HepG2 (cell line): ENCODE results near the gene SCGB3A2.

Experiments used
- EZH2 ChIP-seq: conservative IDR thresholded peaks from 2 replicates; pipeline ENCODE4 v1.6.1; 2012; ENCODE audit warnings: mild to moderate bottlenecking, low read depth, low read length, moderate library complexity
- HDAC6 ChIP-seq: fragments of 200-600 bp; sonication (generic); IDR thresholded peaks from 2 replicates; pipeline ENCODE4 v1.7.0; 2017; ENCODE audit warnings: mild to moderate bottlenecking, antibody characterized with exemption, low read length, low read depth
- HOXA9 ChIP-seq: sonication (generic); formaldehyde crosslinking; IDR thresholded peaks from 2 replicates; pipeline ENCODE4 v1.8.1; 2022; ENCODE audit warnings: missing genetic modification reagents, mild to moderate bottlenecking, moderate library complexity, borderline replicate concordance
- MAZ ChIP-seq, 2 experiments: sonication (generic) in 1 of 2; formaldehyde crosslinking in 1 of 2; IDR thresholded peaks; 2 replicates each; pipeline versions ENCODE4 v1.5.0 to v1.6.1; 2012 to 2020; ENCODE audit warnings: low read depth in 2 of 2, mild to moderate bottlenecking in 2 of 2, borderline replicate concordance in 1 of 2, improper control_type of control experiment in 1 of 2, low read length in 1 of 2, missing genetic modification reagents in 1 of 2, moderate library complexity in 1 of 2
- SALL2 ChIP-seq: sonication (generic); formaldehyde crosslinking; IDR thresholded peaks from 2 replicates; pipeline ENCODE4 v1.8.1; 2023; ENCODE audit warnings: mild to moderate bottlenecking, missing genetic modification reagents, inconsistent platforms
- ZEB1 ChIP-seq: IDR thresholded peaks from 2 replicates; pipeline ENCODE4 v1.6.1; 2012; ENCODE audit warnings: mild to moderate bottlenecking, low read depth, inconsistent platforms; ENCODE audit not compliant: insufficient replicate concordance
- ZNF878 ChIP-seq: sonication (generic); formaldehyde crosslinking; IDR thresholded peaks from 2 replicates; pipeline ENCODE4 v1.8.1; 2023; ENCODE audit warnings: mild to moderate bottlenecking, missing genetic modification reagents, moderate library complexity
- TF ChIP-seq, protein P1 (sequence below): sonication (generic); formaldehyde crosslinking; IDR thresholded peaks from 2 replicates; pipeline ENCODE4 v1.4.0; 2020; ENCODE audit warnings: mild to moderate bottlenecking, low read depth, missing genetic modification reagents
- TF ChIP-seq, protein P2 (sequence below): sonication (generic); formaldehyde crosslinking; IDR thresholded peaks from 2 replicates; pipeline ENCODE4 v1.4.0; 2020; ENCODE audit warnings: missing genetic modification reagents

DNA sequence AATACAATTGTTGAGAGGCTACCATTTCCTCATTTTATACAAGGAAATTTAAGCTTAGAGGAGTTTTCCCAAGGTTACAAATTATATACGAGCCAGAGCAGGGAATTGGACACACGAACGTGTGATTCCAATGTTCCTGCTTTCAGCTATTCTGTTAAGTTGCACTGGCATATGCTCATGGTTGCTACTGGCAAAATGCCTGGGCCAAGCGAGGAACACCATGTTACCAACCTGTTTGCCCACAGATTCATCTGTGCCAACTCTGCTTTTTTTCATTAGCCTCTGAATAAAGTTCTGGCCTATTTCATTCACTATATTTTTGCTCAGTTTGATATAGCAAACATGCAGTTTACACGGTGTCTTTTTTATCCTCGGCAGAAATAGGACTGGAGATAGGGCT lies 32.9 kb downstream of the SCGB3A2 start:
- TF ChIP-seq ZEB1 (no peak), HOXA9 (CRISPR knock-in tag) (no peak), EZH2 (no peak), SALL2 (CRISPR knock-in tag) (no peak), MAZ (IDR thresholded peaks at IDR 0.05; ENCODE audit: borderline replicate concordance, low read depth, low read length) (no peak), MAZ (CRISPR knock-in tag; IDR thresholded peaks at IDR 0.05; ENCODE audit: low read depth) (no peak), HDAC6 (no peak), ZNF878 (CRISPR knock-in tag) (no peak)
- TF ChIP-seq, protein P1, sequence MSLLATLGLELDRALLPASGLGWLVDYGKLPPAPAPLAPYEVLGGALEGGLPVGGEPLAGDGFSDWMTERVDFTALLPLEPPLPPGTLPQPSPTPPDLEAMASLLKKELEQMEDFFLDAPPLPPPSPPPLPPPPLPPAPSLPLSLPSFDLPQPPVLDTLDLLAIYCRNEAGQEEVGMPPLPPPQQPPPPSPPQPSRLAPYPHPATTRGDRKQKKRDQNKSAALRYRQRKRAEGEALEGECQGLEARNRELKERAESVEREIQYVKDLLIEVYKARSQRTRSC (CRISPR knock-in tag): no peak
- TF ChIP-seq, protein P2, sequence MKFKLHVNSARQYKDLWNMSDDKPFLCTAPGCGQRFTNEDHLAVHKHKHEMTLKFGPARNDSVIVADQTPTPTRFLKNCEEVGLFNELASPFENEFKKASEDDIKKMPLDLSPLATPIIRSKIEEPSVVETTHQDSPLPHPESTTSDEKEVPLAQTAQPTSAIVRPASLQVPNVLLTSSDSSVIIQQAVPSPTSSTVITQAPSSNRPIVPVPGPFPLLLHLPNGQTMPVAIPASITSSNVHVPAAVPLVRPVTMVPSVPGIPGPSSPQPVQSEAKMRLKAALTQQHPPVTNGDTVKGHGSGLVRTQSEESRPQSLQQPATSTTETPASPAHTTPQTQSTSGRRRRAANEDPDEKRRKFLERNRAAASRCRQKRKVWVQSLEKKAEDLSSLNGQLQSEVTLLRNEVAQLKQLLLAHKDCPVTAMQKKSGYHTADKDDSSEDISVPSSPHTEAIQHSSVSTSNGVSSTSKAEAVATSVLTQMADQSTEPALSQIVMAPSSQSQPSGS: no peak
